Measurements from ENCODE around the gene FAM78A. TPM values are rescaled to one million over a fixed set of nuclear protein-coding genes. Genes with fewer than 3 reads are reported as not detected.

Gene FAM78A
- total RNA-seq, 1 experiment from 2014 or later, result 1.3 TPM

GRCh38 chr9:131292937-131293336 lies 16.6 kb upstream of the FAM78A start:
- Histone ChIP-seq H4K20me1 (ENCODE audit: insufficient read depth) (no peaks in the 10 kb centered on the region), H3K36me3 (ENCODE audit: low read depth) (no peaks in the 10 kb centered on the region), H3K4me1 (replicated peaks; ENCODE audit: insufficient read depth) (no peaks in the 10 kb centered on the region), H3K4me3 (no peak overlapping the region), H3K9me3 (ENCODE audit: insufficient read depth, low read depth) (no peaks in the 10 kb centered on the region), H3F3A (ENCODE audit: insufficient read depth, low read depth) (no peaks in the 10 kb centered on the region), H2AFZ (no peak overlapping the region), H3K79me2 (ENCODE audit: low read depth) (no peaks in the 10 kb centered on the region), H3K27ac (no peak overlapping the region), H3K27me3 (ENCODE audit: insufficient read depth, low read depth) (no peaks in the 10 kb centered on the region), H3K4me2 (no peak overlapping the region), H3K9me2 (ENCODE audit: insufficient read depth) (no peaks in the 10 kb centered on the region)
- TF ChIP-seq CTCF (conservative IDR thresholded peaks at IDR 0.05), result no peak
- no peak for TF ChIP-seq EZH2 (IDR thresholded peaks at IDR 0.05; ENCODE audit: low read depth)
- POLR2A ChIA-PET (ENCODE audit: unreplicated experiment), result no interaction called here
- intact Hi-C loops (cut with micrococcal nuclease; ENCODE audit: unreplicated experiment), result no loop called here
- BruUV-seq (replicated peaks), result no TSS peak
- no peak for DNase-seq
- CTCF ChIA-PET, result interaction anchor here (0.9 kb wide), 1 partner anchor 36 kb away, joined by 15 read pairs; no protein-coding TSS in a partner anchor

GRCh38 chr9:131291795-131292315 lies 15.5 kb upstream of the FAM78A start:
- Histone ChIP-seq H3K4me3 (no peak overlapping the region), H3K9me2 (ENCODE audit: insufficient read depth) (no peaks in the 10 kb centered on the region), H3K27ac (no peak overlapping the region), H3K36me3 (ENCODE audit: low read depth) (no peaks in the 10 kb centered on the region), H4K20me1 (ENCODE audit: insufficient read depth) (no peaks in the 10 kb centered on the region), H3K27me3 (ENCODE audit: insufficient read depth, low read depth) (no peaks in the 10 kb centered on the region), H3K4me1 (replicated peaks; ENCODE audit: insufficient read depth) (no peaks in the 10 kb centered on the region), H3K79me2 (ENCODE audit: low read depth) (no peaks in the 10 kb centered on the region), H2AFZ (no peak overlapping the region), H3K9me3 (ENCODE audit: insufficient read depth, low read depth) (no peaks in the 10 kb centered on the region), H3F3A (ENCODE audit: insufficient read depth, low read depth) (no peaks in the 10 kb centered on the region), H3K4me2 (no peak overlapping the region)
- ChIA-PET POLR2A (ENCODE audit: unreplicated experiment) (interaction anchor here (0.6 kb wide), 1 partner anchor 266 kb away, joined by 5 read pairs; no protein-coding TSS in a partner anchor), CTCF (interaction anchor here (0.7 to 0.9 kb wide), 2 partner anchors 12 to 35 kb away, joined by 3 to 15 read pairs; no protein-coding TSS in a partner anchor)
- intact Hi-C loops (cut with micrococcal nuclease; ENCODE audit: unreplicated experiment), result no loop called here
- BruUV-seq (replicated peaks), result no TSS peak
- DNase-seq, result no peak
- TF ChIP-seq CTCF (conservative IDR thresholded peaks at IDR 0.05) (no peak), EZH2 (IDR thresholded peaks at IDR 0.05; ENCODE audit: low read depth) (no peak)

GRCh38 chr9:131290767-131291370 lies 14.6 kb upstream of the FAM78A start:
- Histone ChIP-seq H3K4me1 (replicated peaks; ENCODE audit: insufficient read depth) (no peaks in the 10 kb centered on the region), H3K27ac (no peak overlapping the region), H2AFZ (no peak overlapping the region), H3K27me3 (ENCODE audit: insufficient read depth, low read depth) (no peaks in the 10 kb centered on the region), H3K36me3 (ENCODE audit: low read depth) (no peaks in the 10 kb centered on the region), H3K79me2 (ENCODE audit: low read depth) (no peaks in the 10 kb centered on the region), H3K9me2 (ENCODE audit: insufficient read depth) (no peaks in the 10 kb centered on the region), H3K4me2 (no peak overlapping the region), H3F3A (ENCODE audit: insufficient read depth, low read depth) (no peaks in the 10 kb centered on the region), H4K20me1 (ENCODE audit: insufficient read depth) (no peaks in the 10 kb centered on the region), H3K4me3 (no peak overlapping the region), H3K9me3 (ENCODE audit: insufficient read depth, low read depth) (no peaks in the 10 kb centered on the region)
- POLR2A ChIA-PET (ENCODE audit: unreplicated experiment), result no interaction called here
- DNase-seq, result no peak
- CTCF ChIA-PET, result no interaction called here
- intact Hi-C loops (cut with micrococcal nuclease; ENCODE audit: unreplicated experiment), result no loop called here
- TF ChIP-seq EZH2 (IDR thresholded peaks at IDR 0.05; ENCODE audit: low read depth), result no peak
- no peak for TF ChIP-seq CTCF (conservative IDR thresholded peaks at IDR 0.05)
- no TSS peak for BruUV-seq (replicated peaks)

Data from PC-9 (cell line).